Fibroblast of the aortic adventitia (primary cell): ENCODE results near the gene KCNJ5. TPM values are rescaled to one million over a fixed set of nuclear protein-coding genes. Genes with fewer than 3 reads are reported as not detected.

ENCODE experiments used
- DNase-seq: peaks from one replicate; pipeline ENCODE4 v3.0.0-alpha.2; 2010; ENCODE audit warnings: low read depth
- H3K4me3 ChIP-seq: 2 replicates; pipeline ENCODE4 v1.5.1; 2011; ENCODE audit warnings: low read depth, mild to moderate bottlenecking, control low read depth, low read length, moderate library complexity
- CTCF ChIP-seq: IDR thresholded peaks from 2 replicates; pipeline ENCODE4 v1.5.1; 2011; ENCODE audit warnings: mild to moderate bottlenecking, low read length, control low read depth, inconsistent platforms; ENCODE audit not compliant: insufficient read depth
- total RNA-seq: library from RNA; depleted of rRNA; stranded (reverse); fragments of >200 nt; gene quantifications from 2 replicates; pipeline ENCODE4 v1.2.3, GENCODE V29; 2012; ENCODE audit warnings: low replicate concordance

Gene KCNJ5
- total RNA-seq, 1 donor = 0.09 TPM

GRCh38 chr11:128911239-128911638, 20.1 kb downstream of the KCNJ5 start:
- H3K4me3 ChIP-seq = no peak overlapping the region

GRCh38 chr11:128911701-128912100, 20.5 kb downstream of the KCNJ5 start:
- TF ChIP-seq CTCF = no peak
- H3K4me3 ChIP-seq = no peak overlapping the region
- no peak for DNase-seq

More at GRCh38 chr11:128911239-128911638, 20.1 kb downstream of the KCNJ5 start:
- DNase-seq = no peak
- TF ChIP-seq CTCF = no peak

- DNase-seq = no peak
- no peak overlapping the region for H3K4me3 ChIP-seq
- no peak for TF ChIP-seq CTCF
Observed at GRCh38 chr11:128913806-128914205, 22.6 kb downstream of the KCNJ5 start.

GRCh38 chr11:128914216-128915148, 23.3 kb downstream of the KCNJ5 start:
- no peak overlapping the region for H3K4me3 ChIP-seq
- no peak for DNase-seq
- no peak for TF ChIP-seq CTCF

GRCh38 chr11:128915149-128915521, 24.0 kb downstream of the KCNJ5 start:
- no peak for TF ChIP-seq CTCF
- DNase-seq = no peak
- H3K4me3 ChIP-seq = no peak overlapping the region

GRCh38 chr11:128916037-128916572, 24.9 kb downstream of the KCNJ5 start:
- no peak overlapping the region for H3K4me3 ChIP-seq
- no peak for TF ChIP-seq CTCF

More at GRCh38 chr11:128916037-128916572, 24.9 kb downstream of the KCNJ5 start:
- DNase-seq = no peak
